ENCODE data around the gene RUBCN.
"Not testable (repeated sequence)": the region's sequence is repeated elsewhere in the genome, so short reads cannot be mapped to it uniquely, and the experiment has no call there.

The RUBCN gene

GRCh38 chr3:197656129-197656528, 80.6 kb downstream of the RUBCN start:
- DNase-seq: peak; percentile 56

GRCh38 chr3:197654998-197655330, 81.7 kb downstream of the RUBCN start:
- DNase-seq: not testable (repeated sequence)

GRCh38 chr3:197654090-197654997, 82.4 kb downstream of the RUBCN start:
- peak; percentile 84 for DNase-seq

GRCh38 chr3:197652860-197653259, 83.8 kb downstream of the RUBCN start:
- DNase-seq: not testable (repeated sequence)

- not testable (repeated sequence) for DNase-seq
These were observed 89.1 kb downstream of the RUBCN start for GRCh38 chr3:197647649-197648048.

GRCh38 chr3:197647191-197647590, 89.5 kb downstream of the RUBCN start:
- not testable (repeated sequence) for DNase-seq

- DNase-seq: not testable (repeated sequence)
These were observed 90.4 kb downstream of the RUBCN start for GRCh38 chr3:197646294-197646693.

- not testable (repeated sequence) for DNase-seq
These were observed 99.1 kb downstream of the RUBCN start for GRCh38 chr3:197637556-197637955.

- DNase-seq: not testable (repeated sequence)
These were observed 104.7 kb downstream of the RUBCN start for GRCh38 chr3:197631989-197632388.

GRCh38 chr3:197630766-197631165, 105.9 kb downstream of the RUBCN start:
- not testable (repeated sequence) for DNase-seq

- not testable (repeated sequence) for DNase-seq
These were observed 107.4 kb downstream of the RUBCN start for GRCh38 chr3:197629286-197629685.

- DNase-seq: peak; percentile 96
These were observed 108.8 kb downstream of the RUBCN start for GRCh38 chr3:197627772-197628523.

- DNase-seq: not testable (repeated sequence)
These were observed 109.4 kb downstream of the RUBCN start for GRCh38 chr3:197627158-197627771.

GRCh38 chr3:197626404-197627157, 110.1 kb downstream of the RUBCN start:
- not testable (repeated sequence) for DNase-seq

- not testable (repeated sequence) for DNase-seq
These were observed 115.2 kb downstream of the RUBCN start for GRCh38 chr3:197621478-197621877.
